Measurements from ENCODE around the gene SGCE. TPM values are rescaled to one million over a fixed set of nuclear protein-coding genes. Genes with fewer than 3 reads are reported as not detected.

The SGCE gene
- total RNA-seq, 2 donors from 2014 or later, result 40.7 to 42.9 TPM

- no peak for ATAC-seq
- intact Hi-C loops (cut with DNase I), result no loop called here
- no peak for DNase-seq
Measured at GRCh38 chr7:94634502-94634901, 21.4 kb downstream of the SGCE start.

GRCh38 chr7:94633687-94634086, 22.2 kb downstream of the SGCE start:
- ATAC-seq (no peak), DNase-seq (no peak)
- intact Hi-C loops (cut with DNase I), result no loop called here

GRCh38 chr7:94633014-94633341, 23.0 kb downstream of the SGCE start:
- no peak for ATAC-seq
- intact Hi-C loops (cut with DNase I), result no loop called here
- DNase-seq, result no peak

GRCh38 chr7:94632338-94633013, 23.5 kb downstream of the SGCE start:
- DNase-seq (no peak), ATAC-seq (peak in 1 of 2 donors; percentile 57)
- intact Hi-C loops (cut with DNase I), result no loop called here

GRCh38 chr7:94630855-94631254, 25.1 kb downstream of the SGCE start:
- intact Hi-C loops (cut with DNase I), result no loop called here
- no peak for DNase-seq
- no peak for ATAC-seq

- intact Hi-C loops (cut with DNase I), result no loop called here
- no peak for ATAC-seq
Measured at GRCh38 chr7:94623820-94624219, 32.1 kb downstream of the SGCE start.

GRCh38 chr7:94621120-94621519, 34.8 kb downstream of the SGCE start:
- ATAC-seq, result no peak
- intact Hi-C loops (cut with DNase I), result no loop called here
- DNase-seq, result no peak

More at GRCh38 chr7:94623820-94624219, 32.1 kb downstream of the SGCE start:
- DNase-seq, result no peak

- intact Hi-C loops (cut with DNase I), result no loop called here
- peak; percentile 80 for DNase-seq
- peak; percentile 100 for ATAC-seq
Measured at GRCh38 chr7:94620703-94621118, 35.2 kb downstream of the SGCE start.

- no peak for ATAC-seq
- intact Hi-C loops (cut with DNase I), result no loop called here
- DNase-seq, result no peak
Measured at GRCh38 chr7:94618126-94618525, 37.8 kb downstream of the SGCE start.

GRCh38 chr7:94616855-94617254, 39.1 kb downstream of the SGCE start:
- DNase-seq, result no peak
- ATAC-seq, result no peak
- intact Hi-C loops (cut with DNase I), result no loop called here

- DNase-seq, result no peak
- intact Hi-C loops (cut with DNase I), result no loop called here
- no peak for ATAC-seq
Measured at GRCh38 chr7:94615666-94616065, 40.3 kb downstream of the SGCE start.

- DNase-seq, result no peak
- intact Hi-C loops (cut with DNase I), result no loop called here
- no peak for ATAC-seq
Measured at GRCh38 chr7:94612661-94613060, 43.3 kb downstream of the SGCE start.

- intact Hi-C loops (cut with DNase I), result no loop called here
- DNase-seq, result no peak
- ATAC-seq, result no peak
Measured at GRCh38 chr7:94612253-94612652, 43.7 kb downstream of the SGCE start.

- ATAC-seq (no peak), DNase-seq (no peak)
- intact Hi-C loops (cut with DNase I), result no loop called here
Measured at GRCh38 chr7:94609561-94609960, 46.4 kb downstream of the SGCE start.

- intact Hi-C loops (cut with DNase I), result no loop called here
- DNase-seq (no peak), ATAC-seq (no peak)
Measured at GRCh38 chr7:94605031-94605430, 50.9 kb downstream of the SGCE start.

- no peak for DNase-seq
- intact Hi-C loops (cut with DNase I), result no loop called here
- no peak for ATAC-seq
Measured at GRCh38 chr7:94602181-94602580, 53.8 kb downstream of the SGCE start.

- DNase-seq (no peak), ATAC-seq (no peak)
- intact Hi-C loops (cut with DNase I), result no loop called here
Measured at GRCh38 chr7:94600267-94600666, 55.7 kb downstream of the SGCE start.

- DNase-seq (no peak), ATAC-seq (no peak)
- intact Hi-C loops (cut with DNase I), result no loop called here
Measured at GRCh38 chr7:94595717-94596116, 60.2 kb downstream of the SGCE start.

GRCh38 chr7:94594882-94595281, 61.1 kb downstream of the SGCE start:
- no peak for DNase-seq
- intact Hi-C loops (cut with DNase I), result no loop called here
- ATAC-seq, result no peak

GRCh38 chr7:94591176-94591575, 64.8 kb downstream of the SGCE start:
- DNase-seq (no peak), ATAC-seq (no peak)
- intact Hi-C loops (cut with DNase I), result no loop called here

- DNase-seq (no peak), ATAC-seq (no peak)
- intact Hi-C loops (cut with DNase I), result no loop called here
Measured at GRCh38 chr7:94590526-94591162, 65.3 kb downstream of the SGCE start.
